ENCODE results near the gene SEC61A1.

Gene SEC61A1

DNA sequence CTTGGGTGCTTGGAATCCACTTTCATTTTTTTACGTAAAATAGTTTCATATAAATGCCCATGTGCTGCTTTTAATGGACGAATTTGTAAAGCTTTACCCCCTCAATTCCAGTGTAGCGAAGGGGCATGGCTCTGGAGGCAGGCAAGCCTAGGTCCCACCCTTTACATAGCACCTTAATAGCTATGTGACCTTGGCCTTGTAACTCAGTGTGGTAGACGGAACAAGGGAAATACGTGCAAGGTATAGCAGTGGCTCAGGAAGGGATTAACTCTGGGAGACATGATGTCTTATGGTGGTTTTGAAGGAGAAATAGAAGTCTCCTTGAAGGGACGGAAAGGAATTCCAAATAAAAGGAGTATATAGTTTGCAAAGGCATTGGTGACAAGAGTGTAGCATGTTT is 1.4 kb downstream of the SEC61A1 start:
- ATAC-seq = no peak
- TF ChIP-seq CSDC2 (CRISPR knock-in tag; IDR thresholded peaks at IDR 0.05) = no peak
- no peak for TF ChIP-seq ISL1 (CRISPR knock-in tag; IDR thresholded peaks at IDR 0.05)
- TF ChIP-seq, protein P1, sequence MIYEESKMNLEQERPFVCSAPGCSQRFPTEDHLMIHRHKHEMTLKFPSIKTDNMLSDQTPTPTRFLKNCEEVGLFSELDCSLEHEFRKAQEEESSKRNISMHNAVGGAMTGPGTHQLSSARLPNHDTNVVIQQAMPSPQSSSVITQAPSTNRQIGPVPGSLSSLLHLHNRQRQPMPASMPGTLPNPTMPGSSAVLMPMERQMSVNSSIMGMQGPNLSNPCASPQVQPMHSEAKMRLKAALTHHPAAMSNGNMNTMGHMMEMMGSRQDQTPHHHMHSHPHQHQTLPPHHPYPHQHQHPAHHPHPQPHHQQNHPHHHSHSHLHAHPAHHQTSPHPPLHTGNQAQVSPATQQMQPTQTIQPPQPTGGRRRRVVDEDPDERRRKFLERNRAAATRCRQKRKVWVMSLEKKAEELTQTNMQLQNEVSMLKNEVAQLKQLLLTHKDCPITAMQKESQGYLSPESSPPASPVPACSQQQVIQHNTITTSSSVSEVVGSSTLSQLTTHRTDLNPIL (CRISPR knock-in tag; IDR thresholded peaks at IDR 0.05; ENCODE audit: low read depth) = no peak
- no peak for TF ChIP-seq PPARA (CRISPR knock-in tag; IDR thresholded peaks at IDR 0.05; ENCODE audit: borderline replicate concordance)
- TF ChIP-seq, protein P2, sequence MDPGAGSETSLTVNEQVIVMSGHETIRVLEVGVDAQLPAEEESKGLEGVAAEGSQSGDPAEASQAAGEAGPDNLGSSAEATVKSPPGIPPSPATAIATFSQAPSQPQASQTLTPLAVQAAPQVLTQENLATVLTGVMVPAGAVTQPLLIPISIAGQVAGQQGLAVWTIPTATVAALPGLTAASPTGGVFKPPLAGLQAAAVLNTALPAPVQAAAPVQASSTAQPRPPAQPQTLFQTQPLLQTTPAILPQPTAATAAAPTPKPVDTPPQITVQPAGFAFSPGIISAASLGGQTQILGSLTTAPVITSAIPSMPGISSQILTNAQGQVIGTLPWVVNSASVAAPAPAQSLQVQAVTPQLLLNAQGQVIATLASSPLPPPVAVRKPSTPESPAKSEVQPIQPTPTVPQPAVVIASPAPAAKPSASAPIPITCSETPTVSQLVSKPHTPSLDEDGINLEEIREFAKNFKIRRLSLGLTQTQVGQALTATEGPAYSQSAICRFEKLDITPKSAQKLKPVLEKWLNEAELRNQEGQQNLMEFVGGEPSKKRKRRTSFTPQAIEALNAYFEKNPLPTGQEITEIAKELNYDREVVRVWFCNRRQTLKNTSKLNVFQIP (CRISPR knock-in tag; IDR thresholded peaks at IDR 0.05; ENCODE audit: borderline replicate concordance, low read depth) = no peak
- no peak for TF ChIP-seq TCF4 (CRISPR knock-in tag; IDR thresholded peaks at IDR 0.05; ENCODE audit: borderline replicate concordance)
- no peak for TF ChIP-seq ESRRG (CRISPR knock-in tag; IDR thresholded peaks at IDR 0.05)
- TF ChIP-seq ZFP3 (CRISPR knock-in tag; IDR thresholded peaks at IDR 0.05) = no peak
- TF ChIP-seq RARB (CRISPR knock-in tag; IDR thresholded peaks at IDR 0.05) = no peak
- TF ChIP-seq ZC3H10 (CRISPR knock-in tag; IDR thresholded peaks at IDR 0.05) = no peak
- no peak for TF ChIP-seq BACH2 (CRISPR knock-in tag; IDR thresholded peaks at IDR 0.05; ENCODE audit: borderline replicate concordance)
- no peak for TF ChIP-seq ZNF565 (CRISPR knock-in tag; conservative IDR thresholded peaks at IDR 0.05; ENCODE audit: low read depth)
- no peak for TF ChIP-seq ZFP30 (CRISPR knock-in tag; IDR thresholded peaks at IDR 0.05)
- no peak for TF ChIP-seq SNAI2 (CRISPR knock-in tag; IDR thresholded peaks at IDR 0.05)
- TF ChIP-seq, protein P3, sequence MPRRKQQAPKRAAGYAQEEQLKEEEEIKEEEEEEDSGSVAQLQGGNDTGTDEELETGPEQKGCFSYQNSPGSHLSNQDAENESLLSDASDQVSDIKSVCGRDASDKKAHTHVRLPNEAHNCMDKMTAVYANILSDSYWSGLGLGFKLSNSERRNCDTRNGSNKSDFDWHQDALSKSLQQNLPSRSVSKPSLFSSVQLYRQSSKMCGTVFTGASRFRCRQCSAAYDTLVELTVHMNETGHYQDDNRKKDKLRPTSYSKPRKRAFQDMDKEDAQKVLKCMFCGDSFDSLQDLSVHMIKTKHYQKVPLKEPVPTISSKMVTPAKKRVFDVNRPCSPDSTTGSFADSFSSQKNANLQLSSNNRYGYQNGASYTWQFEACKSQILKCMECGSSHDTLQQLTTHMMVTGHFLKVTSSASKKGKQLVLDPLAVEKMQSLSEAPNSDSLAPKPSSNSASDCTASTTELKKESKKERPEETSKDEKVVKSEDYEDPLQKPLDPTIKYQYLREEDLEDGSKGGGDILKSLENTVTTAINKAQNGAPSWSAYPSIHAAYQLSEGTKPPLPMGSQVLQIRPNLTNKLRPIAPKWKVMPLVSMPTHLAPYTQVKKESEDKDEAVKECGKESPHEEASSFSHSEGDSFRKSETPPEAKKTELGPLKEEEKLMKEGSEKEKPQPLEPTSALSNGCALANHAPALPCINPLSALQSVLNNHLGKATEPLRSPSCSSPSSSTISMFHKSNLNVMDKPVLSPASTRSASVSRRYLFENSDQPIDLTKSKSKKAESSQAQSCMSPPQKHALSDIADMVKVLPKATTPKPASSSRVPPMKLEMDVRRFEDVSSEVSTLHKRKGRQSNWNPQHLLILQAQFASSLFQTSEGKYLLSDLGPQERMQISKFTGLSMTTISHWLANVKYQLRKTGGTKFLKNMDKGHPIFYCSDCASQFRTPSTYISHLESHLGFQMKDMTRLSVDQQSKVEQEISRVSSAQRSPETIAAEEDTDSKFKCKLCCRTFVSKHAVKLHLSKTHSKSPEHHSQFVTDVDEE (CRISPR knock-in tag; IDR thresholded peaks at IDR 0.05) = no peak
- TF ChIP-seq, protein P4, sequence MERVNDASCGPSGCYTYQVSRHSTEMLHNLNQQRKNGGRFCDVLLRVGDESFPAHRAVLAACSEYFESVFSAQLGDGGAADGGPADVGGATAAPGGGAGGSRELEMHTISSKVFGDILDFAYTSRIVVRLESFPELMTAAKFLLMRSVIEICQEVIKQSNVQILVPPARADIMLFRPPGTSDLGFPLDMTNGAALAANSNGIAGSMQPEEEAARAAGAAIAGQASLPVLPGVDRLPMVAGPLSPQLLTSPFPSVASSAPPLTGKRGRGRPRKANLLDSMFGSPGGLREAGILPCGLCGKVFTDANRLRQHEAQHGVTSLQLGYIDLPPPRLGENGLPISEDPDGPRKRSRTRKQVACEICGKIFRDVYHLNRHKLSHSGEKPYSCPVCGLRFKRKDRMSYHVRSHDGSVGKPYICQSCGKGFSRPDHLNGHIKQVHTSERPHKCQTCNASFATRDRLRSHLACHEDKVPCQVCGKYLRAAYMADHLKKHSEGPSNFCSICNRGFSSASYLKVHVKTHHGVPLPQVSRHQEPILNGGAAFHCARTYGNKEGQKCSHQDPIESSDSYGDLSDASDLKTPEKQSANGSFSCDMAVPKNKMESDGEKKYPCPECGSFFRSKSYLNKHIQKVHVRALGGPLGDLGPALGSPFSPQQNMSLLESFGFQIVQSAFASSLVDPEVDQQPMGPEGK (CRISPR knock-in tag; IDR thresholded peaks at IDR 0.05; ENCODE audit: borderline replicate concordance) = no peak
- no peak for TF ChIP-seq TOX (CRISPR knock-in tag; IDR thresholded peaks at IDR 0.05; ENCODE audit: borderline replicate concordance)
- no peak for TF ChIP-seq ZNF8 (CRISPR knock-in tag; IDR thresholded peaks at IDR 0.05)
- TF ChIP-seq OSR1 (CRISPR knock-in tag; IDR thresholded peaks at IDR 0.05) = no peak
- TF ChIP-seq ARNTL (CRISPR knock-in tag; IDR thresholded peaks at IDR 0.05; ENCODE audit: borderline replicate concordance, low read depth) = no peak

DNA sequence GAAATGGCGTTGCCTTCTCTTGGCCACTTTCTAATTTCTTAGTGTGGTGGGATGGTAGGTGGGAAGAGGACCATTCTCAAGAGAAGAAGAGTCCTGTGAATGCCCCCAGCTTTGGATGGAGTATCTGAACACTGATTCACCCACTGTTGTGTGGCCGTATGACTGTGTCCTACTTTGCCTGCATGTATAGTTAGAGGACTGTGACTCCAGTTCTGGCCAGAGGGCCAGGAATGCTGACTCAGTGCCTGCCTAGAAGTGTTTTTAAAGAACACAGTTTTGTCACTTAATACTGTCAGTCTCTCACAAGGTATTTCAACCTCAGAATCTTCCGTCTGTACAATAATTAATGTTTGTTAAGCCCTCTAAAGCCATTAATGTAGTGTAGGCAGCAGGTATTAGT is 2.1 kb downstream of the SEC61A1 start:
- peak; percentile 12; the same call in 1 of the 3 replicates for ATAC-seq
- no peak for TF ChIP-seq ZNF8 (CRISPR knock-in tag; IDR thresholded peaks at IDR 0.05)
- TF ChIP-seq OSR1 (CRISPR knock-in tag; IDR thresholded peaks at IDR 0.05) = no peak
- TF ChIP-seq GLIS3 (CRISPR knock-in tag; IDR thresholded peaks at IDR 0.05) = no peak
- no peak for TF ChIP-seq ZFP30 (CRISPR knock-in tag; IDR thresholded peaks at IDR 0.05)
- TF ChIP-seq ZFP3 (CRISPR knock-in tag; IDR thresholded peaks at IDR 0.05) = no peak
- no peak for TF ChIP-seq TCF4 (CRISPR knock-in tag; IDR thresholded peaks at IDR 0.05; ENCODE audit: borderline replicate concordance)
- TF ChIP-seq RARB (CRISPR knock-in tag; IDR thresholded peaks at IDR 0.05) = no peak
- TF ChIP-seq, protein P1 (CRISPR knock-in tag; IDR thresholded peaks at IDR 0.05; ENCODE audit: low read depth) = no peak
- TF ChIP-seq CSDC2 (CRISPR knock-in tag; IDR thresholded peaks at IDR 0.05) = no peak
- no peak for TF ChIP-seq ZC3H10 (CRISPR knock-in tag; IDR thresholded peaks at IDR 0.05)
- no peak for TF ChIP-seq ZNF565 (CRISPR knock-in tag; conservative IDR thresholded peaks at IDR 0.05; ENCODE audit: low read depth)

DNA sequence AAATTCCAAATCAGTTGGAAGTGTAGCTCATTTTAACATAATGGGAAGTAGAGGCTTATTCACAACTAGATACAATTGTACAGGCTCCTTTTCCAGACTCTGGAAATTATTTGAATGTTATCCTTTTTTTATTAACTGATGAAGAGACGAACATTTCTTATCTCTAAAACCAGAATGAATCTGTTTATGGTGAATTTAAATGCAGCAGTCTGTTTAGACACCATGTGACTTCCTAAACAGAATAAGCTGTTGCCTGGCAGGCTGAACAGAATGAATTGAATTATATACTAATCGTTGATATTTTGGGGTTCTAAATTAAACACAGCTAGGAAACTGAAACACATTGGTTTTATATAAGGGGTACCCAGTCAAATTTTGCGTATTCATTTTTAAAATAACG is 4.0 kb downstream of the SEC61A1 start:
- no peak for ATAC-seq
- TF ChIP-seq, protein P2 (CRISPR knock-in tag; IDR thresholded peaks at IDR 0.05; ENCODE audit: borderline replicate concordance, low read depth) = no peak
- TF ChIP-seq ZFP30 (CRISPR knock-in tag; IDR thresholded peaks at IDR 0.05) (no peak), TCF4 (CRISPR knock-in tag; IDR thresholded peaks at IDR 0.05; ENCODE audit: borderline replicate concordance) (peak; percentile 55; the same call in 1 of the 2 replicates)

Measured in SK-N-SH treated with all-trans-retinoic acid at 6 μM for 48 hours (cell line).